ENCODE measurements around the gene MED26.

The MED26 gene

DNA sequence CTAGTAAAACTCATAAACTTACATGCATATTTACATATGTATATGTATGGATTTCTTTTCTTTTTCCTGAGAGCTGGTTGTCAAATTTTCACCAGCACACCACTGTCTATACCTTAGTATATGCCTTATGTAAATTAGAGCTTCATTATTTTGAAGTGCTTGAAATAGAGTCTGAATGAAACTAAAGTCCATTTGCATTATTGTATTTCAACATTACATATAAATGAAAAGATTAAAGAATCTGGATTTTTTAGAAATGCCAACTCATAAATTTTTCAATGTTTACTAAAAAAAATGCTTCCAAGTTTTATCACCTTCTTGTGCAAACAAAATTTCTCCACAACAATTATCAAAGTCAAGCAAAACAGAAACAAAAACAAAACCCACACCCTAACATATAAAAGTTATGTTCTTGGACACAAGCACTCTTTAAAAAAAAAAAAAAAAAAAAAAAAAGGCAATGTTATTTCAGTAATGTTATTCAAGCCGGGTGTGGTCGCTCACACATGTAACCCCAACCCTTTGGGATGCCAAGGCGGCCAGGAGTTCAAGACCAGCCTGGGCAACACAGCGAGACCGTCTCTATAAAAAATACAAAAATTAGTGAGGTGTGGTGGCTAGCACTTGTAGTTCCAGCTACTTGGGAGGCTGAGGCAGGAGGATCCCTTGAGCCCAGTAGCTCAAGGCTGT is 18.3 kb downstream of the MED26 start:
- DNase-seq, result no peak

DNA sequence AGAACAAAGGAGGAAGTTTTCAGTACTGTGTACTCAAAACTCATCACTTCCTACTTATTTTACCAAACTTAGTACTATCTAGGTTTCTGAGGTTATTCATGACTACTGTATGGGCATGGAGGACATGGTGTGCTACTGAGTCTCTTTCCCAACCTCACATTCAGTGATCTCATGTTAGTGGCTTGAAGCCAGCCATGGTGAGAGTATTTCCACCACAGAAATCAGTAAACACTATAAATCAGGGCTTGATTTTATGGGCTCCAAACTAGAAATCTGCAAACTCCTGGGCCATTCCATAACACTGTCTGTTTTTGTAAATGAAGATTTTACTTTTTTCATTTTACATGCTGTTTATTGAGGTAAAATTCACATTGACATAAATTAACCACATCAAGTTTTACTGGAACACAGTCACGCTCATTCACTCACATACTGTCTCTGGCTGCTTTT is 19.7 kb downstream of the MED26 start:
- no peak for DNase-seq

DNA sequence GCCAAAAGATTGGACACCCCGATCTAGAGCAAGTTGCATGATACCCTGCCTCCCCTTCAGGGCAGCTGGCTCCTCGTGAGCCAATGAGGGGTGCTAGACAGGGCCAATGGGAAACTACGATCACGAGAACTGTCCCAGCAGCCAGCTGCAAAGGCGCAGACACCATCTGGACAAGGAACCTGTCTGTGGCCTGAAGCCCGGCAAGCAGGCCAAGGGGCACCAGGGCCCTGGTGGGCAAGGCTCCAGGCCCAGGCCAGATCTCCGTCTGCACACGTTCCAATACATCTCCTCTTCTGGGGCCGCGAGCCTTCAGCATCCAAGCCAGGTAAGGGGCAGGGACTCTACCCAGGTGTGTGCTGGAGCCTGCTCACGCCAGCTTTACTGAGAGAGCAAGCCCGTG is 20.2 kb downstream of the MED26 start:
- no peak for DNase-seq

DNA sequence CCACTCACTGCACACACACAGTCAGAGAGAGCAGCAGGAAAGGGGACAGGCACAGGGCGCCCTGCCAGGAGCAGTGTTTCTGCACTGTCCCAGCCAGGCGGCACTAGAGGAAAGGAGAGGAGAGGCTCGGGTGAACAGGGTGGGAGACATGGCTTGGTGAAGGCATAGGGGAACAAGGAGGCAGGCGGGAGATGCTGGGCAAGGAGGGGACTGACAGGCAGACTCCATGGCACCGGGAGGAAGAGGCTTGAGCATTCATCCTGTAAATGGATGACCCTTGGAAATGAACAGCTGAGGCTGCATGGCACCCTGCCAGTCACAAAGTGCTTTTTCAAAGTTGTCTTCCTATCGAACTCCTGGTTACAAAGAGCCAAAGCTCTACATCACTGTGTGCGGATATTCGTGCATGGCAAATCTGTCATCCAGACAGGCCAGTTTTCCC is 22.4 kb downstream of the MED26 start:
- DNase-seq, result no peak

DNA sequence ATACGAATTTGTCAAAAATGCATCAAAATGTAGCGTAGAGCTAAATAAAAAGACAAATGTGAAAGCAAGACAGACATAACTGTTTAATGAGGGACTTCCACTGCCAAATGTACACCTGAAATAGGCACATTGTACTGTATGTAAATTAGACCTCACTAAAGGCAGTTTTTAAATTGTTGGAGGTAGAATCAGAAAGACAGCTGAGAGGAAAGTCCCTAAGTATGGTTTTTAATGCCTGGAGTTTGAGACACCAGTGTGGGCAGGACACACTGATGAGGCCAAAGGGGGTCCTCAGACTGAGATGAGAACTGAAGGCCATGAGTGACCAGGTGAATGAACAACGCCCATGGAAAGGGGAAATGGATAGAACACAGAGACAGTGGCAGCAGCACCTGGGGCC is 22.9 kb downstream of the MED26 start:
- no peak for DNase-seq

DNA sequence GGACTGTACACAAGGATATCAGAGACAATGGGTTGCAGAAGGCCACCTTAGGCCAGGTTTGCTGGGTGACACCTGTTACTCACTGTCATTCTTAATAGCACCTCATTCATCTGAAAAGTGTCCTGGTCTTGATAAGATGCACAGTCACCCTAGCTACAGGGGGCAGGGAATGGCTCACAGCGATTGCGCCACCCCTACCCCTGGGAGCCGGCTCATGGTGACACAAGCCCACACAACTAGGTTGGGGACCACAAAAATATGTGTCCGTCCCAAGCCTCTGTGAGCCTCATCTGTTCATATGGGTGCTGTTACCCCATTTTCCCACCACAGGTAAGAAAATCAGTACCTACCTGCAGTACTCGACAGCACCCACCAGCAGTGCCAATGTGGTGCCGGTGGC is 23.4 kb downstream of the MED26 start:
- DNase-seq, result no peak

DNA sequence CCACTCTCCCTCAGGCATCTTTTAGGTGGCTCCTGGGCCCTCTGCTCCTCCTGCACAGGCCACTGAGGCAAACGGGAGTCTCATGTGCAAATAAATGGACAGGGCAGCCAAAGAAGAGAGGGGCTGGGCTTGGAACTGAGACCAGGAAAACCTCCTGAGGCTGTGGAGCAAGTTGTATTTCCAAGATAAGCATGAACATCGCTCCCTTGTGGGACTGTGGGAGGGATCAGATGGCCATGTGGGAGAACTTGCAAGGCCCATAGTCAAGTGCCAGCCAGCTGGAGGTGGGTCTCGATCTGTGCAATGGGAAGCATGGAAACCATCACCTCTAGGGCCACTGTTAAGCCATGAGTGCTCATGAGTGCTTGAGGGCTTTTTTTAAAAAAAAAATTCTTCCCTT is 24.9 kb downstream of the MED26 start:
- DNase-seq, result no peak

DNA sequence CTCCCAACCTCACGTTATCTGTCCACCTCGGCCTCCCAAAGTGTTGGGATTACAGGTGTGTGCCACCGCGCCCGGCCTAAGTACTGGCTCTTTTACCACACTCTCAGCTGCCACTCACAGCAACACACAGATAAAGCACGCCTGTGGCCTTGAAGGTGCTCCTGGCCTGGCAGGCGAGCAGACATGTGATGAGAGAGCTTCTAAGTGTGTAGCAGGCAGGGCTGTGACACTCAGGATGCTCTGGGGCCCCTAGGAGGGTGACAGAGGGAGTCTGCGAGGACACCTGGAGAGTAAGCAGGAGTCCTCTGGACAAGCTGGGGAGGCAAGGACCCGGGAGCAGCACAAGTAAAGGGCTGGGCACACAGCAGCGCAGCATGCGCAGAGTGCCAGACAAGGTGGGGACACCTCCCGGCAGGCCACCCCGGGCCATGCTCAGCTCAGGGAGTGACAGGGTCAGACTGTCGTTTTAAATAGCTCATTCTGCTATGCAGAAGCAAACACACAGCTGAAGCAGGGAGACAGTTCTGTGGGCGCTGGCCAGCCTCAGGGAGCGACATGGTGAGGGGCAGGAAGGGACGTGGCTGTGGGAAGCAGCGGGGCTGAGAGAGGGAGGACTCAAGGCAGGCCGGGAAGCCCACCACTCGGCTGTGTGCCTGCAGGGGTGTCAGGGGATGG is 26.5 kb downstream of the MED26 start:
- no peak for DNase-seq

DNA sequence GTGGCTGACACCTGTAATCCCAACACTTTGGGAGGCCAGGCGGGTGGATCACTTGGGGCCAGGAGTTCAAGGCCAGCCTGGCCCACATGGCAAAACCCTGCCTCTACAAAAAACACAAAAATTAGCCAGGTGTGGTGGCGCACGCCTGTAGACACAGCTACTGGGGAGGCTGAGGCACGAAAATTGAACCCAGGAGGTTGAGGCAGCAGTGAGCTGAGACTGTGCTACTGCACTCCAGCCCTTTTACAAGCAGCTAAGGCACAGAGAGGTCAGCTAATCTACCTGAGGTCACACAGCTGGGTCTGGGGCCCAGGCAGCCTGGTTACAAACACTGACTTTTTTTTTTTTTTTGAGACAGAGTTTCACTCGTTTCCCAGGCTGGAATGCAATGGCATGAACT is 27.2 kb downstream of the MED26 start:
- DNase-seq, result no peak

DNA sequence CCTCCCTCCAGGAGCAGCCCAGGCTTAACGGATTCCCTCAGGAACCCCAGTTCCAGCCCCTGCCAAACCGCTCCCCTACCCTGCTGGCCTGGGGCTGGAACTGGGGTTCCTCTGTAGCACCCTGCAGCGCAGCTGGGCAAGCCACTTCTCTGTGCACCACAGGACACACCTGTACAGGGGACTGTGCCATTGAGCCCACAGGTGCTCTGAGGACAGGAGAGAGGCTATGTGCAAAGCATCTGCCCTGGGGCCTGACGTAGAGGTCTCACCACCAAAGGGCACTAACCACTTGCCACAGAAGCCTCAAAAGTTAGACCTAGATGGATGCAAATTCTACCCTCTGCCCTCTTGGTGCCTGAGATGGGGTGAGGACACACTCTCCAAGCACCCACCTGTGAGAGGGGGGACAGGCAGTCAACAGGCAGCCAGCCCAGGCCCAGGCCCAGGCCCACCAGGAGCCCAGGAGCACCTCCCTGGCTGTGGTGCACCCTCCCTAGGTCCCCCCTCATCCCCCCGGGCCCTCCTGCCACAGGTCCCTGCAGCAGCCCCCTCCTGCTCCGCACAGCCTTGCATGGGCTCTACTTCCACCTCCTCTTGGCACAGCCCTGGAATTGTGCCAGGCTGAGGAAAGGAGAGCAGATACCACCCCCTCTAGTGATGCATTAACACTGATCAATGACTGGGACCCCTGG is 28.2 kb downstream of the MED26 start:
- no peak for DNase-seq

DNA sequence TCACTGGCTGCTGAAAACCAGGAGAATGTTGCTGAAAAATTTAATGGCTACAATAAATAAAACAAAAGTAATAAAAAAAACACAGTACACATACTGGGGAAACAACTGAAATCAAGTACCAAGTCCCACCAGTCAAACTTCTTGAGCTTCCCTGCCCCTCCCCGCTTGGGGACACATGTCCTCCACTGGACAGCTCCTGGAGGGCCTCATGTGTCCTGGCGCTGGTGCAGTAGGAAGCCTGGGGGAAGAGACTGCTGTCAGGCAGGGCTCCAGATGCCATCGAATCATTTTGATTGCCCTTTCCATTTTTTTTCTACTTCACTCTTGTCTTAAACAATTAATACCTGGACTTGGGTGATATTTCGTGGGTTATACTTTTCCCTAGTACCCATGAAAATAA is 29.2 kb downstream of the MED26 start:
- DNase-seq, result no peak

DNA sequence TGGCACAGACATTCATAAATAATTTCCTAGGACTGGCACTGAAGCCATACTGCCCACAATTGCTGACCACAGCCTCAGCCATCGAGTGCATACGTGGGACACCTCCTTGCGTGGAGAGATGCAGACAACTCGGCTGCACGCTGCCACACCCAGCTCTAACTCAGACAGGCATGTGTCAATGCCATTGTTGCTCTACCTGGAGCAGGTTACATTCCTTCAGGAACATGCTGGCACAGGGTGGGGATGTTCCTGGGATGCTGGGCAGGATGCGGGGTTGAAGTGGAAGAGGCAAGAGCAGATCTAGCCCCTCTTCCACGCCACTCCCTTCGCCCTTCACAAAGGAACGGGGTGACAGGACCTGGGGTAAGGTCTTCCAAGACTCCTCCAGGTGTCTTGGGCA is 31.6 kb downstream of the MED26 start:
- no peak for DNase-seq

DNA sequence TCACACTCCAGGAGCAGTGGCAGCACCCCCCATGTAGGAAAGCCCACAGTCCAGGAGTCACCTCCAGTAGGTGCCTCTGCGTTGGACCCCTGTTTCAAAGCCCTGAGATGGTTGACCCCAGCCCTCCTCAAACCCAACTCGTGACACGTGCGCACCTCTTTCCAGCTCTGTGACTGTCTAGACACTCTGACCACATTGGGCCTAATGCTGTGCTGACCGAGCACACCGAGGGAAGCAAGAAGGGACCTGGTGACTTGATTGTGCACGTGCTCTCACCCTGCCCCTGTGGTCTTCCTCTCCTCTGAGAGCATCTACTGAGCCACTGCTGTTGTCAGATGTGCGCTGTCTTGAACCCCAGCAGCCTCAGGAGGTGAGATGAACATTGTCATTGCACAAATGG is 32.9 kb downstream of the MED26 start:
- no peak for DNase-seq

DNA sequence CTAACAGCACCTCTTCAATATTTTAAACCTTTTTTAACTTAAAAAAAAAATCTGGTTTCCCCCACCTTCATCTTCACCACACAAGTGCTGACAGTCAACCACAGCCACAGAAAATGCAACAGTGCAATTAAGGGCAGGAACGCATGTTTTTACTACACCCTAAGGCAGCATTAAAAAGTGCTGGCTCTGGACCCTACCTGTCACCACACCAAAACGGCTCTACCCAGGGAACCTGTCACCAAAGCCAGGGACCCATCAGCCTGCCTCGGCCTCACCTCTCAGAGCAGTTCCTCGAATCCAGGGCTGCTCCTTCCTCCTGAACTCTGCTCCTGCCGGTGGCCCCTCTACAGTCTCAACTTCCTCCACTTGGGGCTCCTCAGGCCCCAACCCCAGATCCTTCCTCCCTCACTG is 33.3 kb downstream of the MED26 start:
- no peak for DNase-seq

DNA sequence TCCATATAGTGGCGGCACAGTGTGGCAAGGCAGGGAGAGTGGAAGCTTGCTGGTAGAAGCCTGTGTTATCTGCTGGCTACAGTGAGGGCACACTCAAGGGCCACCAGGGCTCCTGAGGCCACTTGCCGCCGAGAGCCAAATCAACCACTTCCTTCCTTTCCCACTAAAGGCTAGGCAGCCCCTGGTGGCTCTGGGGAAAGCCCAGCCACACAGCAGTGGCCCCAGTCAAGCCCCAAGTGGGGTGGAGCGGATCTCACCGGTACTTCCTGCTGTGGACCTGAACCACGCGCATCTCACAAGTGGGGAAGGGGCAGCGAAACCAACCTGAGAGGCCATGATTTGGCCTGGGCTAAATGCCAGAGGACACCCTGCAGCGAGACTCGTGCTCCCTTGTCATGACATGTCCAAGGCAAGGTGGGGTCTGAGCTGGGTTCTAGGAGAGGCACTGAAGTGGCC is 33.8 kb downstream of the MED26 start:
- no peak for DNase-seq

DNA sequence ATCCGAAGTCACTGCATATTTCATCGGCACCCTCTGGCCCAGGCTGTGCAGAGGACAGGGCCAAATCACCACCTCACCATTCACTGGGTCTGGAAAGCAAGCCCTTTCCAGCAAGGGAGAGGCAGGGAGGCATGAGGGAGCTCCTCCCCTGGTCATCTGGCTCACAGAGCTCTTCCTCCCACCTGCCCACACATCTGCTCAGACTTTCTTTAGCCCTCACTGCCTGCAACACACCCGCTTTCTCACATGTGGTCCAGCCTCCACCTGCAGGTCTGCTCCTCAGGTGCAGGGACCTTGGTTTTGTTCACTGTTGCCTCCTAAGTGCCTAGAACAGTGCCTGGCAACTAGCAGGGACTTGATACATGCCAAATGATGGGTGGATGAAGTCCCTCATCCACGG is 34.8 kb downstream of the MED26 start:
- no peak for DNase-seq

DNA sequence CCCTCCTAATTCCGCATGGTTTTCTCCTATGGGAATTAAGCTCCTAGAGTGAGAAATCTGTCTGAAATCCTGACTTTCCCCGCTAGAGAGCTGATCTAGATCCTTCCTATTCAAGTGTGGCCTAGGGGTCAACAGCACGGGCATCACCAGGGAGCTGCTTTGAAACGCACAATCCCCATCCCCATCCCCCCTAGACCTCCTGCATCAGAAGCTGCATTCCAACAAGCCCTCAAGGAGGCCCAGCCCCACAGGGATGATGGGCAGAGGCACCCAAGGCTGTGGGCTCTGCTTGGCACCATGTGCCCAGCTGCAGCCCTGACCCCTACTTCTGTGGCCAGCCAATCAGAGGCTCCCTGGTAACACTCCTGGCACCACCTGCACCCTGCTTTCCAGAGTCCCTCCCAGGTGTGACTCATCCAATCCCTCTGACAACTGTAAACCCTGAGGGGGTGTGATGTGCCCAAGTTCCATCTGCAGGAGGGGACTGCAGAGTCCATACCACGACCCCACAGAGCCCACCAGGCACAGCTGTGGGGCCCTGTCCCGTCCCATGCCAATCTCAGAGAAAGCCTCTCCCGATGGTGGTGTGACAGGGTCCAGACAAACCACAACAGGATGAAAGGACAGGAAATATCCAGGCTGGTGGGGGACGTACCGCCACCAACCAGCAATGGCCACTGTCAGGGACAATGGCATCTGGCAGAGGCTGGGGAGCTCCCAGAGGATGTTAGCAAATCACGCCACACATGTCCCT is 36.0 kb downstream of the MED26 start:
- DNase-seq, result no peak

DNA sequence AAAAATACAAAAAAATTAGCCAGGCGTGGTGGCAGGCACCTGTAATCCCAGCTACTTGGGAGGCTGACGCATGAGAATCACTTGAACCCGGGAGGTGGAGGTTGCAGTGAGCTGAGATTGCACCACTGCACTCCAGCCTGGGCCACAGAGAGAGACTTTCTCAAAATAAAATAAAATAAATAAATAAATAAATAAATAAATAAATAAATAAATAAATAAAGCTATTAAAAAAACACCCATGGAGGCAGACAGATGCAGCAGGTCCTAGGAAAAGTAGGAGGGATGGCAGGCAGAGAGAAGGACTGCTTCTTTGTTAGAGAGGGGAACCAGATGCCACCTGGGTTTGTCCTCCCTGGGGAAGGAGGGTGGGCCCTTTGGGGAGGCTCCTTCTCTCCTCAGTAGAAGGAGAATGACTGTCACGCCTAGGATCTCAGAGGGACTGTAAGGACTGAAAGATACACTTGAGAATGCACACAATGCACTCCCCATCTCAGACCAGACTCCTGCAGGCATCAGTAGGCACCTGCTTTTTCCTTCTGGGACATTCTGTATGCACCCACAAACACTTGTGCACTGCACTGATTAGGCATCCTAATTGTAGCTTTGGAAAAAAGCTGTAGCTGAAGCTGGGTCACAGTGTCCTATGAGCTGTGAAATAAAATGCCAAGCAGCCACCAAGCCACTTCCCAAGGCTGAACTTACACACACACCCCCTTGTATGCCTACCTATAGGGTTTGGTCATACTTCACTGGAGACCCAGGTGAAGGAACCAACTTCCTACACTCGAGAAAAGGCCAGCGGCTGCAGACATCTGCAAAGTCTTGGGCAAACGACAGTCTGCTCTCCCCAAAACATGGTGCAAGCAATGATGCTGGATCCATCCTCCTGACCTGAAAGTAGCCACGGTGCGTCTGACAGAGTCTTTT is 36.9 kb downstream of the MED26 start:
- no peak for DNase-seq

DNA sequence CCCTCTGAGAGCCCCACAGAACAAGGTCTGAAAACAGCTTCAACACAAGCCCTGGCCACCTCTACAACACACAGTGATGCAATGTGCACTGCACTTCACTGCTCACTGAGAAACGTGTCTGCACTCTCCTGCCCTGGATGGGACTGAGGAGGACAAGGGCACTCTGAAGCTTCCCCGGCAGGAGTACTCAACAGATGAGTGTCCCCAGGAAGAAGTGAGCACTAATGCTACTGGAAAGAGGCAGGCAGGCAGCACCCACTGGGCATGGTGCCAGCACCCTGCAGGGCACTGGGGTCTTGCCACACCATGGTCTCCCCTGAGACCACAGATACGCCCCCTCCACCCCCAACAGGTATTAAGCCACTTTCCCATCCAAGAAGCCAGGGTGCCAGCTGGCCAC is 38.1 kb downstream of the MED26 start:
- DNase-seq, result no peak

DNA sequence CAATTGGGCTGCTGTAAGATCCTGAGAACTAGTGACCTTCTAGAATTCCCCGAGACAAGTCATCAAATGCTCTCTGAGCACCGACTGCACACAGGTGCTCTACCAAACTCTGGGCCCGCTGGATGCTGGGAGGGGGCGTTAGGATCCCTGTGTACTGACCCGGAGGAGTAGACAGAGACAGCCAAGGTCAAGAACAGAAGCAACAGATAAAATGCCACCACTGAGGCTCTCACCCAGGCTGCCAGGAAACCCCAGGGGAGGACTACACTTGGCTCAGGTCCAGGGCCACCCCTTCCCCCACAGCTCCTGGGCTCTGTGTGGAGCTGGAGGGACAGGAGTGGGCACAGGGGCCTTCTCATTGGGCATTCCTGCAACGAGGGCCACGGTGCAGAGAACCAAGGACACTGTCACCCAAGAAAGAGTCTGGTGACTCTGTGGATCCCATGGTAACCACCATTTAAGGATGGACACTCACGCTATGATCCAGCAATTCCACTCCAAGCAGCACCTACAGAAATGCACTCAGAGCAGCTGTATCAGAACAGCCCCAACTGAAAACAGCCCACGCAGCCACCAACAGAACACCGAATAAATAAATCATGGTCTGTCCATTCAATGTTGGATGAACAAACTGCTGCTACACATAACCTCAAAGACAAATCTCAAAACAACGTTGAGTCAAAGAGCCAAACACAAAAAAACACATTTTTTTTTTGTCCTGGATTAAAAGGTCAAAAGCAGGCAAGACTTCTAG is 39.0 kb downstream of the MED26 start:
- DNase-seq, result no peak
